Measurements from ENCODE around the gene ATP6V1G3. TPM values are rescaled to one million over a fixed set of nuclear protein-coding genes. Genes with fewer than 3 reads are reported as not detected.

Gene ATP6V1G3
- total and polyA plus RNA-seq, 9 of the 15 experiments (the other 6 are each of a cell fraction or from before 2014, with no cell fraction given) = 0.32 TPM; not detected in 8

- intact Hi-C loops (cut with micrococcal nuclease) (no loop called here), in situ Hi-C loops (cut with MboI) (no loop called here)
- 34% methylated on average over 6 of the region's 6 CpGs for WGBS (ENCODE audit: insufficient coverage, low coverage, missing lambda C conversion rate)
- no peaks in the 10 kb centered on the region for H3K4me1 ChIP-seq (replicated peaks in 1 of 2; ENCODE audit: control insufficient read depth in 2 of 2, insufficient read depth in 2 of 2, low read length in 2 of 2)
- TF ChIP-seq RBM25 (IDR thresholded peaks at IDR 0.05; ENCODE audit: low read depth, low read length, severe bottlenecking) = peak; percentile 41
- TF ChIP-seq KHSRP (IDR thresholded peaks at IDR 0.05) = no peak
- TF ChIP-seq ZNF146 (CRISPR knock-in tag; IDR thresholded peaks at IDR 0.05; ENCODE audit: unreplicated experiment) = peak; percentile 69
- no peak overlapping the region for H3K4me3 ChIP-seq
- H4K20me1 ChIP-seq (replicated peaks; ENCODE audit: control insufficient read depth, insufficient read depth, low read length) = no peaks in the 10 kb centered on the region
- DNase-seq (ENCODE audit: extremely low read depth in 1 of 4, low spot score in 3 of 4) (no peak), FAIRE-seq (no peak), ATAC-seq (no peak)
- no TSS peak for BruUV-seq (replicated peaks)
- no peaks in the 10 kb centered on the region for H3K9me3 ChIP-seq (replicated peaks; ENCODE audit: control insufficient read depth, insufficient read depth, low read depth, low read length)
- no peak overlapping the region for H3K4me2 ChIP-seq (ENCODE audit: insufficient read depth, low read length)
- no peaks in the 10 kb centered on the region for H3K27me3 ChIP-seq (ENCODE audit: control insufficient read depth in 2 of 2, insufficient read depth in 2 of 2, low read length in 2 of 2)
- H3K36me3 ChIP-seq (ENCODE audit: control insufficient read depth, insufficient read depth, low read length) = no peaks in the 10 kb centered on the region
- H3K9ac ChIP-seq (ENCODE audit: insufficient read depth in 1 of 2, low read depth in 2 of 2, low read length in 2 of 2) = no peak overlapping the region
- no peaks in the 10 kb centered on the region for H3K9me1 ChIP-seq (ENCODE audit: control insufficient read depth, insufficient read depth, low read length)
- H3K79me2 ChIP-seq (ENCODE audit: control insufficient read depth, insufficient read depth, low read length) = no peaks in the 10 kb centered on the region
- H2AFZ ChIP-seq (ENCODE audit: low read depth, low read length) = no peak overlapping the region
- POLR2A ChIA-PET = no interaction called here
- CTCF ChIA-PET (ENCODE audit: low intra/inter-chr PET ratio) = no interaction called here
- H3K27ac ChIP-seq (ENCODE audit: extremely low read depth, low read depth, low read length) = no peak overlapping the region
Measured at GRCh38 chr1:198545156-198545555, 4.7 kb upstream of the ATP6V1G3 start.

GRCh38 chr1:198544265-198544664 is 3.8 kb upstream of the ATP6V1G3 start:
- Histone ChIP-seq H3K9me3 (replicated peaks; ENCODE audit: control insufficient read depth, insufficient read depth, low read depth, low read length) (no peaks in the 10 kb centered on the region), H3K9me1 (ENCODE audit: control insufficient read depth, insufficient read depth, low read length) (no peaks in the 10 kb centered on the region), H2AFZ (ENCODE audit: low read depth, low read length) (no peak overlapping the region), H3K27me3 (ENCODE audit: control insufficient read depth in 2 of 2, insufficient read depth in 2 of 2, low read length in 2 of 2) (no peaks in the 10 kb centered on the region), H3K79me2 (ENCODE audit: control insufficient read depth, insufficient read depth, low read length) (no peaks in the 10 kb centered on the region), H3K4me1 (replicated peaks in 1 of 2; ENCODE audit: control insufficient read depth in 2 of 2, insufficient read depth in 2 of 2, low read length in 2 of 2) (no peaks in the 10 kb centered on the region), H3K36me3 (ENCODE audit: control insufficient read depth, insufficient read depth, low read length) (no peaks in the 10 kb centered on the region), H3K4me2 (ENCODE audit: insufficient read depth, low read length) (no peak overlapping the region), H4K20me1 (replicated peaks; ENCODE audit: control insufficient read depth, insufficient read depth, low read length) (no peaks in the 10 kb centered on the region), H3K4me3 (no peak overlapping the region), H3K27ac (ENCODE audit: extremely low read depth, low read depth, low read length) (no peak overlapping the region), H3K9ac (ENCODE audit: insufficient read depth in 1 of 2, low read depth in 2 of 2, low read length in 2 of 2) (no peak overlapping the region)
- no peak for DNase-seq (ENCODE audit: extremely low read depth in 1 of 4, low spot score in 3 of 4)
- TF ChIP-seq ZNF165 (CRISPR knock-in tag; IDR thresholded peaks at IDR 0.05; ENCODE audit: borderline replicate concordance) (no peak), HNRNPL (IDR thresholded peaks at IDR 0.05; ENCODE audit: low read depth, low read length) (no peak), ZBTB49 (CRISPR knock-in tag; IDR thresholded peaks at IDR 0.05; ENCODE audit: borderline replicate concordance) (no peak), SRSF1 (IDR thresholded peaks at IDR 0.05; ENCODE audit: low read depth, low read length) (no peak), GTF2A2 (tag; IDR thresholded peaks at IDR 0.05) (no peak), STAT5A (IDR thresholded peaks at IDR 0.05; ENCODE audit: borderline replicate concordance, low read length) (no peak), ZNF12 (CRISPR knock-in tag; IDR thresholded peaks at IDR 0.05) (no peak), SRSF3 (IDR thresholded peaks at IDR 0.05; ENCODE audit: insufficient read depth, low read length) (no peak)
- ChIA-PET POLR2A (no interaction called here), CTCF (ENCODE audit: low intra/inter-chr PET ratio) (no interaction called here)
- whole genome bisulfite sequencing (ENCODE audit: insufficient coverage, low coverage, missing lambda C conversion rate) = 5% methylated on average over 1 of the region's 1 CpG
- intact Hi-C loops (cut with micrococcal nuclease) = no loop called here
- no peak for FAIRE-seq
- no peak for ATAC-seq
- in situ Hi-C loops (cut with MboI) = no loop called here
- BruUV-seq (replicated peaks) = no TSS peak

Data from K562 (cell line).